Naive thymus-derived CD4-positive, alpha-beta T cell (primary cell): ENCODE results near the gene HERPUD1. TPM values are rescaled to one million over a fixed set of nuclear protein-coding genes. Genes with fewer than 3 reads are reported as not detected.
A peak's percentile ranks its signal among the peaks of the same experiment; 100 is the strongest.

Source experiments
- ATAC-seq: fragments of 150-1000 bp; cut with Tn5 transposase; 2 replicates; pipeline ENCODE4 v1.10.0; 2021; ENCODE audit warnings: mild to moderate bottlenecking, moderate library complexity
- CTCF ChIA-PET: fragments of 350-600 bp; sonication (Branson Sonifier 250); formaldehyde crosslinking; loops from one replicate; lab custom pipeline; 2021; ENCODE audit warnings: antibody characterized with exemption; lab: Charles Lee
- POLR2A ChIA-PET: fragments of 350-600 bp; sonication (Branson Sonifier 250); formaldehyde crosslinking; loops from one replicate; lab custom pipeline; 2021; ENCODE audit warnings: antibody characterized with exemption, inconsistent platforms; lab: Charles Lee
- DNase-seq, 9 donors: peaks; one replicate each; pipeline versions ENCODE4 v3.0.0 to v3.0.0-alpha.2; 2020 to 2022; ENCODE audit warnings: mixed read lengths in 1 of 9
- H3K27ac ChIP-seq: one replicate; pipeline ENCODE4 v1.7.0; 2013; ENCODE audit warnings: mild to moderate bottlenecking, low read depth, low read length, moderate library complexity
- H3K27me3 ChIP-seq, 2 donors: one replicate each; pipeline ENCODE4 v1.7.0; 2013; ENCODE audit warnings: low read length in 2 of 2, mild to moderate bottlenecking in 2 of 2, moderate library complexity in 2 of 2; ENCODE audit not compliant: control insufficient read depth in 2 of 2, insufficient read depth in 2 of 2
- H3K36me3 ChIP-seq, 3 experiments: 1 replicate in 2 of 3; 2 replicates in 1 of 3; pipeline ENCODE4 v1.7.0; 2013; ENCODE audit warnings: low read length in 3 of 3, mild to moderate bottlenecking in 3 of 3, moderate library complexity in 1 of 3; ENCODE audit not compliant: insufficient read depth in 3 of 3, control insufficient read depth in 2 of 3
- H3K4me1 ChIP-seq, 2 donors: one replicate each; pipeline ENCODE4 v1.7.0; 2013; ENCODE audit warnings: low read length in 2 of 2, mild to moderate bottlenecking in 2 of 2, moderate library complexity in 1 of 2; ENCODE audit not compliant: control insufficient read depth in 2 of 2, insufficient read depth in 2 of 2
- H3K4me3 ChIP-seq: 2 replicates; pipeline ENCODE4 v1.7.0; 2013; ENCODE audit warnings: mild to moderate bottlenecking, low read length
- H3K9me3 ChIP-seq, 3 experiments: 1 replicate in 2 of 3; 2 replicates in 1 of 3; pipeline ENCODE4 v1.7.0; 2013; ENCODE audit warnings: low read length in 3 of 3; ENCODE audit not compliant: control insufficient read depth in 2 of 3
- H3K27ac Mint-ChIP-seq, 9 donors: one replicate each; pipeline ENCODE4 v1.8.0; 2020 to 2022; ENCODE audit warnings: mixed read lengths in 9 of 9, mild to moderate bottlenecking in 8 of 9, moderate library complexity in 5 of 9, inconsistent platforms in 2 of 9
- H3K27me3 Mint-ChIP-seq, 5 donors: one replicate each; pipeline ENCODE4 v1.8.0; 2021 to 2022; ENCODE audit warnings: mixed read lengths in 5 of 5, mild to moderate bottlenecking in 1 of 5
- H3K36me3 Mint-ChIP-seq, 5 donors: one replicate each; pipeline ENCODE4 v1.8.0; 2020 to 2022; ENCODE audit warnings: mixed read lengths in 5 of 5, mild to moderate bottlenecking in 3 of 5, inconsistent platforms in 1 of 5
- H3K4me1 Mint-ChIP-seq, 7 donors: one replicate each; pipeline ENCODE4 v1.8.0; 2020 to 2022; ENCODE audit warnings: mixed read lengths in 7 of 7, mild to moderate bottlenecking in 3 of 7, inconsistent platforms in 1 of 7
- H3K4me3 Mint-ChIP-seq, 10 donors: one replicate each; pipeline ENCODE4 v1.8.0; 2020 to 2022; ENCODE audit warnings: mild to moderate bottlenecking in 10 of 10, mixed read lengths in 10 of 10, moderate library complexity in 6 of 10, inconsistent platforms in 2 of 10
- H3K9me3 Mint-ChIP-seq, 11 donors: one replicate each; pipeline ENCODE4 v1.8.0; 2020 to 2022; ENCODE audit warnings: mixed read lengths in 11 of 11, mild to moderate bottlenecking in 4 of 11, inconsistent platforms in 1 of 11, moderate library complexity in 1 of 11
- intact Hi-C, 2 donors: fragments of 100-400 bp; cut with micrococcal nuclease; formaldehyde crosslinking; loops; one replicate each; pipeline ENCODE4 v1.15.1; 2023
- polyA plus RNA-seq, 2 donors: library from polyadenylated mRNA; unstranded; fragments of 300-500 nt; fragmentation: Illumina TruSeq; gene quantifications; one replicate each; pipeline ENCODE4 v1.2.3, GENCODE V29; 2021
- total RNA-seq, 6 experiments: library from RNA in 5 of 6; stranded (reverse) in 5 of 6; gene quantifications; 1 replicate in 5 of 6; 2 replicates in 1 of 6; pipeline ENCODE4 v1.2.3 and lab custom pipeline; 2021 to 2026

Gene HERPUD1
- total and polyA plus RNA-seq, 7 experiments from 2014 or later, result 42.0 to 226 (median 117) TPM

- intact Hi-C loops, result loop anchor here in 1 of 2 donors (10.0 kb wide), 2 partner anchors 422 to 508 kb away; partner anchors contain the start of genes CIAPIN1 and COQ9
- no peak overlapping the region for H3K4me3 Mint-ChIP-seq
These were observed 5.0 kb downstream of the HERPUD1 start for GRCh38 chr16:56936950-56937349.

GRCh38 chr16:56938664-56939513 lies 6.9 kb downstream of the HERPUD1 start:
- peak; percentile 64 for ATAC-seq
- H3K4me3 ChIP-seq, result no peak overlapping the region
- Mint-ChIP-seq H3K27me3 (no peaks in the 10 kb centered on the region), H3K36me3 (peaks cover 3 to 66% (median 38%) of the 10 kb centered on the region in 5 donors), H3K9me3 (no peaks in the 10 kb centered on the region), H3K27ac (peak overlapping the region; percentile 52 to 97 (median 83)), H3K4me3 (peak overlapping the region; percentile 3 to 83 (median 62)), H3K4me1 (peaks cover 34 to 79% (median 55%) of the 10 kb centered on the region in 7 donors)
- no peaks in the 10 kb centered on the region for H3K9me3 ChIP-seq
- peak overlapping the region; percentile 34 for H3K27ac ChIP-seq
- CTCF ChIA-PET, result interaction anchor here (0.6 to 1.4 kb wide), 3 partner anchors 45 to 149 kb away, joined by 3 to 5 read pairs (median 3); no protein-coding TSS in a partner anchor
- H3K36me3 ChIP-seq, result peaks cover 9 to 84% (median 59%) of the 10 kb centered on the region in 3 experiments
- DNase-seq, result peak in 3 of 9 donors; percentile 28 to 51 (median 32)
- peaks cover 12 to 29% of the 10 kb centered on the region in 2 donors for H3K4me1 ChIP-seq
- no peaks in the 10 kb centered on the region for H3K27me3 ChIP-seq
- intact Hi-C loops, result loop anchor here in 1 of 2 donors (10.0 kb wide), 2 partner anchors 424 to 506 kb away; partner anchors contain the start of genes CIAPIN1 and COQ9
- POLR2A ChIA-PET, result interaction anchor here (1.0 kb wide), 2 partner anchors 8 to 9 kb away, joined by 3 read pairs; no protein-coding TSS in a partner anchor

More at GRCh38 chr16:56936950-56937349, 5.0 kb downstream of the HERPUD1 start:
- Mint-ChIP-seq H3K27ac (peak overlapping the region in 3 of 9 donors; percentile 28 to 97 (median 38)), H3K9me3 (no peaks in the 10 kb centered on the region), H3K36me3 (peaks cover 8 to 66% (median 28%) of the 10 kb centered on the region in 5 donors), H3K27me3 (no peaks in the 10 kb centered on the region), H3K4me1 (peaks cover 33 to 76% (median 65%) of the 10 kb centered on the region in 7 donors)
- no peak overlapping the region for H3K27ac ChIP-seq
- peaks cover 18 to 29% of the 10 kb centered on the region in 2 donors for H3K4me1 ChIP-seq
- no peaks in the 10 kb centered on the region for H3K27me3 ChIP-seq
- no peak for DNase-seq
- no peaks in the 10 kb centered on the region for H3K9me3 ChIP-seq
- POLR2A ChIA-PET, result interaction anchor here (0.6 to 1.5 kb wide), 7 partner anchors 26 to 276 kb away, joined by 3 to 6 read pairs (median 4); no protein-coding TSS in a partner anchor
- no peak overlapping the region for H3K4me3 ChIP-seq
- ATAC-seq, result no peak
- CTCF ChIA-PET, result interaction anchor here (0.6 to 1.9 kb wide), 2 partner anchors 15 to 171 kb away, joined by 3 to 6 read pairs; no protein-coding TSS in a partner anchor
- H3K36me3 ChIP-seq, result peaks cover 0 to 73% (median 45%) of the 10 kb centered on the region in 3 experiments

GRCh38 chr16:56939801-56940200 lies 7.9 kb downstream of the HERPUD1 start:
- no peaks in the 10 kb centered on the region for H3K9me3 ChIP-seq
- H3K4me3 ChIP-seq, result no peak overlapping the region
- H3K27me3 ChIP-seq, result no peaks in the 10 kb centered on the region
- intact Hi-C loops, result loop anchor here in 1 of 2 donors (1.0 to 10.0 kb wide), 3 partner anchors 8 to 505 kb away; partner anchors contain the start of genes CIAPIN1, COQ9 and HERPUD1
- Mint-ChIP-seq H3K27me3 (no peaks in the 10 kb centered on the region), H3K4me3 (peak overlapping the region in 4 of 10 donors; percentile 9 to 67 (median 44)), H3K36me3 (peaks cover 3 to 64% (median 38%) of the 10 kb centered on the region in 5 donors), H3K27ac (peak overlapping the region; percentile 65 to 97 (median 83)), H3K4me1 (peaks cover 27 to 78% (median 46%) of the 10 kb centered on the region in 7 donors), H3K9me3 (no peaks in the 10 kb centered on the region)
- ChIA-PET CTCF (interaction anchor here (0.6 kb wide), 1 partner anchor 44 kb away, joined by 5 read pairs; no protein-coding TSS in a partner anchor), POLR2A (interaction anchor here (1.0 kb wide), 1 partner anchor 9 kb away, joined by 3 read pairs; no protein-coding TSS in a partner anchor)
- ATAC-seq (no peak), DNase-seq (no peak)
- H3K4me1 ChIP-seq, result peaks cover 6 to 29% of the 10 kb centered on the region in 2 donors
- peaks cover 12 to 93% (median 63%) of the 10 kb centered on the region in 3 experiments for H3K36me3 ChIP-seq
- H3K27ac ChIP-seq, result peak overlapping the region; percentile 34

DNA sequence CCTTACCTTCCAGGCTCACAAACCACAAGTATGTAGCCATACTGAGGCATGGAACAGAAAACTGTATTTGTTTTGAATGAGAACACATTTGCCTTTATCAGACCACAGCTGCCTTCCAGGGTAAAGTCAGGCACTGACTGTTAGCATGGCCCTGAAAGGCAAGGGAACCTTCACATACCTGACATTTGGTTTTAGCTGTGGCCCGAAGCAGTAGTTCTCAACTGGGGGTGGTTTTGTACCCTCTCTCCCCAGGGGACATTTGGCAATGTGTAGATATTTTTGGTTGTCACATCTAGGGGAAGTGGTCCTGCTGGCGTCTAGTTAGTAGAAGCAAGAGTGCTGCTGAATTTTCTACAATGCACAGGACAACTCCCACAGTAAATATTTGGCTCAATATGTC lies 9.2 kb downstream of the HERPUD1 start:
- no peaks in the 10 kb centered on the region for H3K27me3 ChIP-seq
- H3K9me3 Mint-ChIP-seq, result no peaks in the 10 kb centered on the region

GRCh38 chr16:56941856-56942331 lies 10.0 kb downstream of the HERPUD1 start:
- Histone ChIP-seq H3K27me3 (no peaks in the 10 kb centered on the region), H3K4me3 (no peak overlapping the region), H3K36me3 (peaks cover 12 to 81% (median 50%) of the 10 kb centered on the region in 3 experiments), H3K27ac (no peak overlapping the region), H3K9me3 (no peaks in the 10 kb centered on the region), H3K4me1 (peaks cover 6 to 24% of the 10 kb centered on the region in 2 donors)
- DNase-seq (no peak), ATAC-seq (no peak)
- Mint-ChIP-seq H3K27me3 (no peaks in the 10 kb centered on the region), H3K27ac (no peak overlapping the region), H3K36me3 (peaks cover 3 to 52% (median 34%) of the 10 kb centered on the region in 5 donors), H3K9me3 (no peaks in the 10 kb centered on the region), H3K4me1 (peaks cover 18 to 65% (median 32%) of the 10 kb centered on the region in 7 donors), H3K4me3 (no peak overlapping the region)
- intact Hi-C loops, result no loop called here
- POLR2A ChIA-PET, result interaction anchor here (2.0 to 2.1 kb wide), 2 partner anchors 9 to 11 kb away, joined by 6 to 10 read pairs; partner anchors contain the start of gene HERPUD1
- CTCF ChIA-PET, result interaction anchor here (0.8 to 1.7 kb wide), 3 partner anchors 9 to 388 kb away, joined by 3 to 5 read pairs (median 4); no protein-coding TSS in a partner anchor

More for the DNA sequence above, 9.2 kb downstream of the HERPUD1 start:
- H3K27ac ChIP-seq, result no peak overlapping the region
- DNase-seq (no peak), ATAC-seq (no peak)
- Mint-ChIP-seq H3K4me3 (no peak overlapping the region), H3K27ac (peak overlapping the region in 1 of 9 donors; percentile 23), H3K4me1 (peaks cover 18 to 70% (median 36%) of the 10 kb centered on the region in 7 donors), H3K27me3 (no peaks in the 10 kb centered on the region), H3K36me3 (peaks cover 3 to 59% (median 34%) of the 10 kb centered on the region in 5 donors)
- intact Hi-C loops, result no loop called here
- peaks cover 12 to 88% (median 58%) of the 10 kb centered on the region in 3 experiments for H3K36me3 ChIP-seq
- ChIA-PET POLR2A (interaction anchor here (0.6 to 2.1 kb wide), 3 partner anchors 8 to 11 kb away, joined by 3 to 10 read pairs (median 6); partner anchors contain the start of gene HERPUD1), CTCF (interaction anchor here (1.1 to 1.7 kb wide), 2 partner anchors 8 to 24 kb away, joined by 4 to 5 read pairs; no protein-coding TSS in a partner anchor)
- H3K4me3 ChIP-seq, result no peak overlapping the region
- H3K4me1 ChIP-seq, result peaks cover 6 to 24% of the 10 kb centered on the region in 2 donors
- no peaks in the 10 kb centered on the region for H3K9me3 ChIP-seq
